ENCODE measurements around the gene TLE7. TPM values are rescaled to one million over a fixed set of nuclear protein-coding genes. Genes with fewer than 3 reads are reported as not detected.

Gene TLE7
- total and polyA plus RNA-seq, 2 of the 8 experiments (the other 6 are each of a cell fraction or from before 2014, with no cell fraction given): 0.03 TPM; not detected in 1

GRCh38 chr16:71421911-71422310 lies 19.9 kb downstream of the TLE7 start (continued):
- TF ChIP-seq HDAC2 (IDR thresholded peaks at IDR 0.05; ENCODE audit: borderline replicate concordance in 1 of 2, low read depth in 2 of 2, low read length in 2 of 2): peak in 1 of 2 experiments; percentile 60; a peak in 1 of 4 replicates
- no peak for TF ChIP-seq RNF2 (IDR thresholded peaks at IDR 0.05; ENCODE audit: borderline replicate concordance, low read depth, low read length, missing control alignments, poor library complexity, severe bottlenecking)
- TF ChIP-seq, protein P1, sequence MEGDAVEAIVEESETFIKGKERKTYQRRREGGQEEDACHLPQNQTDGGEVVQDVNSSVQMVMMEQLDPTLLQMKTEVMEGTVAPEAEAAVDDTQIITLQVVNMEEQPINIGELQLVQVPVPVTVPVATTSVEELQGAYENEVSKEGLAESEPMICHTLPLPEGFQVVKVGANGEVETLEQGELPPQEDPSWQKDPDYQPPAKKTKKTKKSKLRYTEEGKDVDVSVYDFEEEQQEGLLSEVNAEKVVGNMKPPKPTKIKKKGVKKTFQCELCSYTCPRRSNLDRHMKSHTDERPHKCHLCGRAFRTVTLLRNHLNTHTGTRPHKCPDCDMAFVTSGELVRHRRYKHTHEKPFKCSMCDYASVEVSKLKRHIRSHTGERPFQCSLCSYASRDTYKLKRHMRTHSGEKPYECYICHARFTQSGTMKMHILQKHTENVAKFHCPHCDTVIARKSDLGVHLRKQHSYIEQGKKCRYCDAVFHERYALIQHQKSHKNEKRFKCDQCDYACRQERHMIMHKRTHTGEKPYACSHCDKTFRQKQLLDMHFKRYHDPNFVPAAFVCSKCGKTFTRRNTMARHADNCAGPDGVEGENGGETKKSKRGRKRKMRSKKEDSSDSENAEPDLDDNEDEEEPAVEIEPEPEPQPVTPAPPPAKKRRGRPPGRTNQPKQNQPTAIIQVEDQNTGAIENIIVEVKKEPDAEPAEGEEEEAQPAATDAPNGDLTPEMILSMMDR (IDR thresholded peaks at IDR 0.05; ENCODE audit: control extremely low read depth in 1 of 3, insufficient read depth in 1 of 3, low read depth in 1 of 3, low read length in 3 of 3): peak; percentile 75 to 84 (median 82)
- no peak for TF ChIP-seq SIN3A (conservative IDR thresholded peaks at IDR 0.05 in 1 of 2, IDR thresholded peaks at IDR 0.05 in 1 of 2; ENCODE audit: low read depth in 1 of 2, low read length in 2 of 2)
- TF ChIP-seq POLR2AphosphoS5 (IDR thresholded peaks at IDR 0.05; ENCODE audit: low read depth, low read length): no peak
- no peak for TF ChIP-seq TAF7 (optimal IDR thresholded peaks at IDR 0.05; ENCODE audit: borderline replicate concordance, low read depth, low read length)
- TF ChIP-seq JUN (IDR thresholded peaks at IDR 0.05; ENCODE audit: low read depth, low read length): no peak
- no peak for TF ChIP-seq POLR2A (IDR thresholded peaks at IDR 0.05; ENCODE audit: control extremely low read depth in 1 of 2, low read depth in 2 of 2, low read length in 2 of 2)
- TF ChIP-seq BACH1 (IDR thresholded peaks at IDR 0.05; ENCODE audit: low read length): no peak
- no peak for TF ChIP-seq SUZ12 (IDR thresholded peaks at IDR 0.05; ENCODE audit: low read length)
- no peak for TF ChIP-seq NRF1 (IDR thresholded peaks at IDR 0.05; ENCODE audit: low read depth, low read length)
- no peak for TF ChIP-seq PHF8 (conservative IDR thresholded peaks at IDR 0.05; ENCODE audit: low read depth, low read length)
- peak; percentile 78 to 81 for TF ChIP-seq RAD21 (IDR thresholded peaks at IDR 0.05 in 1 of 2, conservative IDR thresholded peaks at IDR 0.05 in 1 of 2; ENCODE audit: low read depth in 2 of 2, low read length in 2 of 2)
- no peak for TF ChIP-seq ZNF274 (IDR thresholded peaks at IDR 0.05; ENCODE audit: borderline replicate concordance, extremely low read depth, low read length)
- TF ChIP-seq GTF2F1 (IDR thresholded peaks at IDR 0.05; ENCODE audit: borderline replicate concordance, low read depth, low read length): no peak
- TF ChIP-seq JUND (IDR thresholded peaks at IDR 0.05; ENCODE audit: low read length): no peak
- no peak for TF ChIP-seq SAP30 (IDR thresholded peaks at IDR 0.05; ENCODE audit: insufficient read depth, insufficient replicate concordance, low read length)
- TF ChIP-seq EP300 (IDR thresholded peaks at IDR 0.05; ENCODE audit: borderline replicate concordance in 1 of 2, low read depth in 2 of 2, low read length in 2 of 2): no peak
- TF ChIP-seq SRF (IDR thresholded peaks at IDR 0.05; ENCODE audit: low read depth, low read length): no peak
- no peak for TF ChIP-seq E2F6 (IDR thresholded peaks at IDR 0.05)
- TF ChIP-seq CHD1 (IDR thresholded peaks at IDR 0.05; ENCODE audit: low read depth, low read length): no peak
